Breast epithelium (tissue), 4 donors: Measurements from ENCODE around the gene MUSTN1. TPM values are rescaled to one million over a fixed set of nuclear protein-coding genes. Genes with fewer than 3 reads are reported as not detected.

Source experiments
- DNase-seq, 2 donors: peaks; one replicate each; pipeline ENCODE4 v3.0.0-alpha.2; 2019; ENCODE audit warnings: low spot score in 2 of 2
- H3K27ac ChIP-seq, 2 donors: fragments of 200-600 bp; sonication (generic) in 1 of 2; one replicate each; pipeline ENCODE4 v1.5.1; 2016 to 2019; ENCODE audit warnings: mild to moderate bottlenecking in 1 of 2
- H3K27me3 ChIP-seq, 2 donors: fragments of 200-600 bp; sonication (generic) in 1 of 2; one replicate each; pipeline versions ENCODE4 v1.5.1 to v1.6.0; 2017 to 2019; ENCODE audit warnings: control low read depth in 1 of 2, mild to moderate bottlenecking in 1 of 2
- H3K36me3 ChIP-seq: fragments of 200-600 bp; one replicate; pipeline ENCODE4 v1.5.1; 2019
- H3K4me1 ChIP-seq, 2 donors: fragments of 200-600 bp; sonication (generic); one replicate each; pipeline ENCODE4 v1.5.1; 2016 to 2019; ENCODE audit warnings: control low read depth in 1 of 2
- H3K4me3 ChIP-seq, 3 donors: fragments of 200-600 bp; sonication (generic); 1 replicate in 2 of 3; 2 replicates in 1 of 3; pipeline ENCODE4 v1.5.1; 2016 to 2019; ENCODE audit warnings: mild to moderate bottlenecking in 3 of 3, moderate library complexity in 2 of 3
- H3K9me3 ChIP-seq, 2 donors: fragments of 200-600 bp; sonication (generic) in 1 of 2; one replicate each; pipeline ENCODE4 v1.5.1; 2016 to 2019; ENCODE audit warnings: control low read depth in 1 of 2
- CTCF ChIP-seq, 3 donors: fragments of 450-650 bp; IDR thresholded peaks; one replicate each; pipeline ENCODE4 v1.5.1; 2016 to 2017; ENCODE audit warnings: antibody characterized with exemption in 3 of 3, mild to moderate bottlenecking in 3 of 3, moderate library complexity in 3 of 3
- POLR2A ChIP-seq: fragments of 450-650 bp; IDR thresholded peaks from one replicate; pipeline ENCODE4 v1.6.1; 2016; ENCODE audit warnings: antibody characterized with exemption, mild to moderate bottlenecking, moderate library complexity
- POLR2AphosphoS5 ChIP-seq, 3 donors: sonication (generic); formaldehyde crosslinking; IDR thresholded peaks; one replicate each; pipeline ENCODE4 v1.6.1; 2017; ENCODE audit warnings: antibody characterized with exemption in 3 of 3
- intact Hi-C: fragments of 100-400 bp; cut with DNase I; formaldehyde crosslinking; loops from one replicate; pipeline ENCODE4 v1.15.1; 2023; ENCODE audit warnings: low total_unique reads
- total RNA-seq, 3 donors: library from RNA; depleted of rRNA; stranded (reverse); fragments of >200 nt; gene quantifications; one replicate each; pipeline ENCODE4 v1.1.0, GENCODE V29; 2016

Gene MUSTN1
- total RNA-seq, 3 donors from 2014 or later, result 5.9 to 13.0 (median 6.9) TPM

- Histone ChIP-seq H3K4me1 (no peaks in the 10 kb centered on the region), H3K36me3 (no peaks in the 10 kb centered on the region), H3K27me3 (no peaks in the 10 kb centered on the region), H3K27ac (no peak overlapping the region), H3K4me3 (no peak overlapping the region), H3K9me3 (no peaks in the 10 kb centered on the region)
- TF ChIP-seq POLR2A, result no peak
- no peak for TF ChIP-seq POLR2AphosphoS5 (IDR thresholded peaks at IDR 0.05)
- TF ChIP-seq CTCF (IDR thresholded peaks at IDR 0.05), result no peak
- no peak for DNase-seq
- intact Hi-C loops, result no loop called here
Measured at GRCh38 chr3:52854013-52854412, 19.2 kb upstream of the MUSTN1 start.

GRCh38 chr3:52852419-52852818 lies 17.6 kb upstream of the MUSTN1 start:
- intact Hi-C loops, result no loop called here
- TF ChIP-seq POLR2A, result no peak
- no peak for TF ChIP-seq POLR2AphosphoS5 (IDR thresholded peaks at IDR 0.05)
- TF ChIP-seq CTCF (IDR thresholded peaks at IDR 0.05), result no peak

GRCh38 chr3:52851348-52851747 lies 16.5 kb upstream of the MUSTN1 start:
- no peaks in the 10 kb centered on the region for H3K27me3 ChIP-seq
- TF ChIP-seq POLR2A, result no peak
- peak in 2 of 3 donors; percentile 47 for TF ChIP-seq CTCF (IDR thresholded peaks at IDR 0.05)
- TF ChIP-seq POLR2AphosphoS5 (IDR thresholded peaks at IDR 0.05), result no peak
- H3K4me3 ChIP-seq, result no peak overlapping the region
- no peaks in the 10 kb centered on the region for H3K4me1 ChIP-seq
- intact Hi-C loops, result no loop called here
- no peak for DNase-seq
- no peaks in the 10 kb centered on the region for H3K9me3 ChIP-seq
- H3K36me3 ChIP-seq, result no peaks in the 10 kb centered on the region
- H3K27ac ChIP-seq, result no peak overlapping the region

More at GRCh38 chr3:52852419-52852818, 17.6 kb upstream of the MUSTN1 start:
- no peak for DNase-seq
- Histone ChIP-seq H3K27me3 (no peaks in the 10 kb centered on the region), H3K9me3 (no peaks in the 10 kb centered on the region), H3K27ac (no peak overlapping the region), H3K36me3 (no peaks in the 10 kb centered on the region), H3K4me3 (no peak overlapping the region), H3K4me1 (no peaks in the 10 kb centered on the region)

- Histone ChIP-seq H3K9me3 (no peaks in the 10 kb centered on the region), H3K36me3 (no peaks in the 10 kb centered on the region), H3K27me3 (no peaks in the 10 kb centered on the region)
Measured at GRCh38 chr3:52849656-52850055, 14.8 kb upstream of the MUSTN1 start.

GRCh38 chr3:52848617-52849016 lies 13.8 kb upstream of the MUSTN1 start:
- no peak for TF ChIP-seq POLR2AphosphoS5 (IDR thresholded peaks at IDR 0.05)
- no peak for TF ChIP-seq POLR2A
- TF ChIP-seq CTCF (IDR thresholded peaks at IDR 0.05), result no peak
- H3K9me3 ChIP-seq, result no peaks in the 10 kb centered on the region
- DNase-seq, result no peak
- intact Hi-C loops, result no loop called here
- no peaks in the 10 kb centered on the region for H3K36me3 ChIP-seq
- H3K4me1 ChIP-seq, result no peaks in the 10 kb centered on the region
- no peaks in the 10 kb centered on the region for H3K27me3 ChIP-seq
- peak overlapping the region in 1 of 2 donors; percentile 21 for H3K27ac ChIP-seq
- H3K4me3 ChIP-seq, result no peak overlapping the region

More at GRCh38 chr3:52849656-52850055, 14.8 kb upstream of the MUSTN1 start:
- intact Hi-C loops, result no loop called here
- DNase-seq, result no peak
- Histone ChIP-seq H3K4me1 (no peaks in the 10 kb centered on the region), H3K4me3 (no peak overlapping the region), H3K27ac (no peak overlapping the region)
- TF ChIP-seq CTCF (IDR thresholded peaks at IDR 0.05) (no peak), POLR2A (no peak), POLR2AphosphoS5 (IDR thresholded peaks at IDR 0.05) (no peak)
